HFFc6 (cell line): Measurements from ENCODE around the gene CACNA1C. TPM values are rescaled to one million over a fixed set of nuclear protein-coding genes. Genes with fewer than 3 reads are reported as not detected.

Source experiments
- DNase-seq: peaks from one replicate; pipeline ENCODE4 v3.0.0-alpha.2; 2018
- H3K27ac Mint-ChIP-seq: 2 replicates; pipeline ENCODE4 v1.8.0; 2020; ENCODE audit warnings: mild to moderate bottlenecking, mixed read lengths
- H3K27me3 Mint-ChIP-seq: 2 replicates; pipeline ENCODE4 v1.8.0; 2021; ENCODE audit warnings: mild to moderate bottlenecking, moderate library complexity, mixed read lengths; ENCODE audit not compliant: insufficient read depth
- H3K36me3 Mint-ChIP-seq: 2 replicates; pipeline ENCODE4 v1.8.0; 2021; ENCODE audit warnings: low read depth, mixed read lengths
- H3K4me1 Mint-ChIP-seq: 2 replicates; pipeline ENCODE4 v1.8.0; 2020; ENCODE audit warnings: low read depth, mixed read lengths
- H3K4me3 Mint-ChIP-seq: 2 replicates; pipeline ENCODE4 v1.8.0; 2020; ENCODE audit warnings: mild to moderate bottlenecking, moderate library complexity, mixed read lengths
- H3K9me3 Mint-ChIP-seq: 2 replicates; pipeline ENCODE4 v1.8.0; 2020; ENCODE audit warnings: mild to moderate bottlenecking, mixed read lengths
- total RNA-seq, 6 experiments: library from RNA; stranded (reverse); fragmentation: NEBNext Ultra II Directional; extraction: Animal tissue kit (Norgen Biotek cat#: 25700); gene quantifications; 2 replicates in 1 of 6; 3 replicates in 5 of 6; pipeline ENCODE4 v1.2.3, GENCODE V29; 2021
- TF ChIP-seq, protein P1 (sequence below): fragments of 200-600 bp; sonication (generic); IDR thresholded peaks from 2 replicates; pipeline ENCODE4 v1.5.0; 2021; ENCODE audit warnings: antibody characterized with exemption, mild to moderate bottlenecking

The CACNA1C gene
- total RNA-seq, 6 experiments from 2014 or later = 6.7 to 11.5 (median 10.6) TPM

DNA sequence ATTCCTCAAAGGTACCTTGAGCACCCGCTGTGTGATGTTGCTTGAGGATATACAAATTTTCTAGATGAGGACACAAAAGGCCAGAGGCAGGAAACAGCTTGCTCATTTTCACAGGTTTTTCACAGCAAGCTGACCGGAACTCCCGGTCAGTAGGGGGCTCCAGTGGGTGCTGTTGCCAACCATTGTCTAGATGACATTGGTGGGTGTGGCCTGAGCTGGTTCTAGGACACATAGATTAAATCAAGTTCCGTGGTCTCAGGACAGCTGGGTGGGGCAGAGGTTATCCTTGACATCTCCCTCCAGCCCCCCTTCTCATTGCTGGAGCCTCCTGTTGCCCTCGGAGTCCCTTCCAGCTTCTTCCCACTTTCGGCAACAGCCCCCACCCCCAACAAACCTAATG lies 588.4 kb downstream of the CACNA1C start:
- peak overlapping the region; percentile 96 for H3K27ac Mint-ChIP-seq
- TF ChIP-seq, protein P1, sequence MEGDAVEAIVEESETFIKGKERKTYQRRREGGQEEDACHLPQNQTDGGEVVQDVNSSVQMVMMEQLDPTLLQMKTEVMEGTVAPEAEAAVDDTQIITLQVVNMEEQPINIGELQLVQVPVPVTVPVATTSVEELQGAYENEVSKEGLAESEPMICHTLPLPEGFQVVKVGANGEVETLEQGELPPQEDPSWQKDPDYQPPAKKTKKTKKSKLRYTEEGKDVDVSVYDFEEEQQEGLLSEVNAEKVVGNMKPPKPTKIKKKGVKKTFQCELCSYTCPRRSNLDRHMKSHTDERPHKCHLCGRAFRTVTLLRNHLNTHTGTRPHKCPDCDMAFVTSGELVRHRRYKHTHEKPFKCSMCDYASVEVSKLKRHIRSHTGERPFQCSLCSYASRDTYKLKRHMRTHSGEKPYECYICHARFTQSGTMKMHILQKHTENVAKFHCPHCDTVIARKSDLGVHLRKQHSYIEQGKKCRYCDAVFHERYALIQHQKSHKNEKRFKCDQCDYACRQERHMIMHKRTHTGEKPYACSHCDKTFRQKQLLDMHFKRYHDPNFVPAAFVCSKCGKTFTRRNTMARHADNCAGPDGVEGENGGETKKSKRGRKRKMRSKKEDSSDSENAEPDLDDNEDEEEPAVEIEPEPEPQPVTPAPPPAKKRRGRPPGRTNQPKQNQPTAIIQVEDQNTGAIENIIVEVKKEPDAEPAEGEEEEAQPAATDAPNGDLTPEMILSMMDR = peak; percentile 73
- H3K9me3 Mint-ChIP-seq = no peaks in the 10 kb centered on the region
- H3K4me3 Mint-ChIP-seq = no peak overlapping the region
- DNase-seq = peak; percentile 35
- peaks cover 20% of the 10 kb centered on the region; the same call in 1 of the 2 replicates for H3K36me3 Mint-ChIP-seq
- peaks cover 33% of the 10 kb centered on the region for H3K4me1 Mint-ChIP-seq
- H3K27me3 Mint-ChIP-seq = peaks cover 4% of the 10 kb centered on the region; the same call in 1 of the 2 replicates

DNA sequence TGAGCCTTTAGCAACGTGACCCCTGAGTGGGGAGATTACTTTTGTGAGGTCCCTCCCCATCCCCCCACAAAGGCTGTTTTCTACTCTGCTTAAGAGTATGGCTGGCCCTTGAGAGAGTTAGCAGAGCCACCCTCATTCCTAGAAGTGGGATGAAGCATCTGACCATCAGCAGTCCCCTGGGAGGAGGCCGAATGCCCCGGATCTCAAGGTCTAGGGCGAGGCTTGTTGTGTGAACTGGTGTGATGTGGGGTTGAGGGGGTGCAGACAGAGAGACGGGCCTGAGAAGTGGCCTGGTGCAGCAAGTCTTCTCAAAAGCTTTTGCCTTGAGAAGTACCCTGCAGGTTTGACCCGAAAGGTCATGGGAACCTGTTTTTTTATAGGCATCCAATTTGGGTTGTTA lies 589.0 kb downstream of the CACNA1C start:
- peaks cover 33% of the 10 kb centered on the region for H3K4me1 Mint-ChIP-seq
- H3K27ac Mint-ChIP-seq = no peak overlapping the region
- no peak for DNase-seq
- no peaks in the 10 kb centered on the region for H3K9me3 Mint-ChIP-seq
- H3K27me3 Mint-ChIP-seq = peaks cover 4% of the 10 kb centered on the region; the same call in 1 of the 2 replicates
- peaks cover 20% of the 10 kb centered on the region; the same call in 1 of the 2 replicates for H3K36me3 Mint-ChIP-seq
- TF ChIP-seq, protein P1 = no peak
- no peak overlapping the region for H3K4me3 Mint-ChIP-seq

DNA sequence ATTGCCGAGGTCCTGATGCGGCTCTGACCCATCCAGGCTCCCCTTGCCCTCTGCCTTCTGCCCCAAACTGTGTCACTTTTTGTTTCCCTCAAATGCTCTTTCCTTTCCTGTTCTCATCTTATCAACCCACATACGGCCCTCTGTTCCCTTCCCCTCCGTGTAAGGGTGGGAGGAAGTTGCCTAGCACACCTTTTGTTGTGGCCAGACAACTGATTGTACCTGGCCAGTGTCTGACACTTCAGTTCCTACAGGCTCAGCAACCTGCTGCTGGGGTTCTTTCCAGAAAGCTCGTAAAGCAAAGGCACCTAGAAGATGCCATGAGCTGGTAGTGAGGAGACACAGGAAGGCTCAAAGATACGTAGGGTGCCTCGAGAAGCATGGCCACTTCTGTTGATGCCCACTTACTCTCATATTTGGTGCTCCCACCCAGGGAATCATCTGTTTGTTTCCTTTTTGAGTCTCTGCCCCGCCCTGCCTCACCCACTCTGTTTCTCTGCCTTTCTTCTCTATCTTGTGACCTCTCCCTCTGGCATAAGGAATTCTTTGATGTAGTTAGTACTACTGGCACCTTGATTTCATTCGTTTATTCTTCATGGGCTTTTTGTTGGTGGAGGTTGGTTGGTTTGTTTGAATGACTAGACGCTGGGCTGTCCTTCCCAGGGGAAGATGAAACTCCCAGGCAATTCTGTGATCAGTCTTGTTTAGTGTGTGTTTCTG lies 589.5 kb downstream of the CACNA1C start:
- Mint-ChIP-seq H3K27ac (no peak overlapping the region), H3K4me1 (peaks cover 33% of the 10 kb centered on the region), H3K4me3 (no peak overlapping the region), H3K27me3 (peaks cover 6% of the 10 kb centered on the region), H3K36me3 (peaks cover 20% of the 10 kb centered on the region; the same call in 1 of the 2 replicates), H3K9me3 (no peaks in the 10 kb centered on the region)
- TF ChIP-seq, protein P1 = no peak
- no peak for DNase-seq

DNA sequence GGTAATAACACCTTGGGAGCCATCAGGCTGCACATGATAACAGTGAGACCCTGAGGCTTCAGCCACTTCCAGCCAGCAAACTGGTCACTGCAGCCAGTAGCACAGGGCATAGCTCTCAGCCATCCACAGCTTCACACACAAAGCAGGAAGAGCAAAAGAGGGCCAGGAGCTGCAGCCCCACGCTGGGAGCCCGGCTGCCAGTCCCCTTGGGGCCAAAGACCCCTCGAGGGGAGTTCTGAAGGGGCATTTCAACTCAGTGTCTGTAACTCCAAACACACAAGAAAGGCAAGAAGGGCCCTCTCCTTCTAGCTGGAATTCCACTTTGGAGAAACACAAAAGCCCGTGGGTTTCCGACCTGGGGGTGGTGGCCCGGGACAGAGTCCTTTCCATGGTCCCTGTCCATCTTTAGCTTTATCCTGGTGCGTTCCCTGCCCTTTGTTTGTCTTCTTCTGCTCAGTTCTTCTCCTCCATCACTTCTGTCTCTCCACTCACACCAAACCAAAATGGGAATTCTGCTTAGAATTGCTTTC lies 590.2 kb downstream of the CACNA1C start:
- Mint-ChIP-seq H3K27me3 (peaks cover 5% of the 10 kb centered on the region), H3K4me3 (no peak overlapping the region), H3K9me3 (no peaks in the 10 kb centered on the region), H3K27ac (no peak overlapping the region), H3K4me1 (peaks cover 33% of the 10 kb centered on the region), H3K36me3 (peaks cover 20% of the 10 kb centered on the region; the same call in 1 of the 2 replicates)
- no peak for DNase-seq
- TF ChIP-seq, protein P1 = no peak

DNA sequence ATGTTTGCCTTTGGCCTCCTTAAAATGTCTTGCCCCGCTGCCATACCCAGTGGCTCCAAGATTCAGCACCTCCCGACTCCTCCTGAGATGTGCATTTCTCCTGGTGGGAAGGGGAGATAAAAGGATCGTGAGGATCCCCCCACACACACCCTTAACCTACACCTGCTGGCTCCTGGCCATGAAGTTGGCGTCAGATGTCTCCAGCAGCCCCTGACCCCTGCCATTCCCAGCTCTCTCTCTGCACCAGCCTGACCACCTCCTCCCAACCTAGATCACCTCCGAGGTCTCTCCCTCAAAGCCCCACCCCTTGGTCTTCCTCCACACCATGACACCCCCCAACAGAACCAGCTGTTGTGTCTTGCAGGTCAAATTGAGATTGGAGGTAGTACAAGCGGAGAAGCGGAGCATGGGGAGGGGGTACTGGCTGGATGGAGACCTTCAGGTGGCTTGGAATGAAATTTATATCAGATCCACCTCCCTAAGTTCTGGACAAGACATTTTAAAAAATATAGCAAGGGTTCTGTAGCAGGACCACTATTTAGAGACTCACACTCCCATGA lies 590.9 kb downstream of the CACNA1C start:
- Mint-ChIP-seq H3K4me3 (no peak overlapping the region), H3K27me3 (peaks cover 3% of the 10 kb centered on the region), H3K9me3 (no peaks in the 10 kb centered on the region), H3K36me3 (peaks cover 15% of the 10 kb centered on the region; the same call in 1 of the 2 replicates), H3K27ac (no peak overlapping the region), H3K4me1 (peaks cover 33% of the 10 kb centered on the region)
- no peak for DNase-seq
- TF ChIP-seq, protein P1 = no peak
